Measurements from ENCODE around the gene RGS17.
"Not testable (repeated sequence)": the region's sequence is repeated elsewhere in the genome, so short reads cannot be mapped to it uniquely, and the experiment has no call there.

RGS17 gene

GRCh38 chr6:153123801-153124200 lies 7.3 kb downstream of the RGS17 start:
- DNase-seq = no peak

GRCh38 chr6:153121311-153121710 lies 9.8 kb downstream of the RGS17 start:
- DNase-seq = no peak

- no peak for DNase-seq
These were observed 12.8 kb downstream of the RGS17 start for GRCh38 chr6:153117986-153118879.

DNA sequence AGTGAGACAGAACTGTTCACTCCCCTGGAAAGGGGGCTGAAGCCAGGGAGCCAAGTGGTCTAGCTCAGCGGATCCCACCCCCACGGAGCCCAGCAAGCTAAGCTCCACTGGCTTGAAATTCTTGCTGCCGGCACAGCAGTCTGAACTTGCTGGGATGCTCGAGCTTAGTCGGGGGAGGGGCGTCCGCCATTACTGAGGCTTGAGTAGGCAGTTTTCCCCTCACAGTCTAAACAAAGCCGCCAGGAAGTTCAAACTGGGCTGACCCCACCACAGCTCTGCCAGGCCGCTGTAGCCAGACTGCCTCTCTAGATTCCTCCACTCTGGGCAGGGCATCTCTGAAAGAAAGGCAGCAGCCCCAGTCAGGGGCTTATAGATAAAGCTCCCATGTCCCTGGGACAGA lies 20.0 kb downstream of the RGS17 start:
- not testable (repeated sequence) for DNase-seq

GRCh38 chr6:153110612-153111011 lies 20.5 kb downstream of the RGS17 start:
- not testable (repeated sequence) for DNase-seq

DNA sequence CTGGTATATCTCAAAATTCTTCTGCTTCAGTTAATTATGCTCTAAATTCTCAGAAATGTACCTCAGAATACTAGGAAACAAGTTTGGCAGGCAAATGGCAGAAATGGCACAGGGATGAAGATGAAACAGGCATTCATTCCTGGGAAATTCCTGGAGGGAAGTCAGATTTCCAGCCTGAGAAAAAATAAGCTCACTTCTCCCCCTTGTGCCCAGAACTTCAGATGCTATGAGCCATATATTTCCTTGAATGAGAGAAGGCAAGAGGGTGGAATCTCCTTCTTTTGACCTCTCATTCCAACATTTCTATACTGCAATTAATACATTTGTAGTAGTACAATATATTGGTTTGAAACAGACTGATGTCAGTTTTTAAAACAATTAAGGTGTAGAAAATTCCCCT lies 22.8 kb downstream of the RGS17 start:
- no peak for DNase-seq

GRCh38 chr6:153106021-153106420 lies 25.1 kb downstream of the RGS17 start:
- DNase-seq = no peak

- DNase-seq = no peak
These were observed 26.9 kb downstream of the RGS17 start for GRCh38 chr6:153104220-153104619.

DNA sequence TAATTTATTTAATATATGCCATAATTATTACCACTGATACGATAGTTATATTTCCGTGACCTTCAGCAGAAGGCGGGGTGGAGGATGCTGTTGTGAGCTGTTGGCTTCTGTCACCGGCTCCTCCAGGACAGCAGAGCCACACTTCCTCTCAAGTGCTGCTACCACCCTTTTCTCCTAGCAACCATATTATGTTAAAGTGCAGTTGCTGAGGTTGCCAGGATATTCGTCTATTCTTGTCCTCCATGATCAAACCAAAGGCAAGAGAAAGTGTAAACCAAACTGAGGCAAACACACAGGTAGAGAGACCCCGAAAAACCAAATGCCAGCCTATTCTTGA lies 27.8 kb downstream of the RGS17 start:
- no peak for DNase-seq

DNA sequence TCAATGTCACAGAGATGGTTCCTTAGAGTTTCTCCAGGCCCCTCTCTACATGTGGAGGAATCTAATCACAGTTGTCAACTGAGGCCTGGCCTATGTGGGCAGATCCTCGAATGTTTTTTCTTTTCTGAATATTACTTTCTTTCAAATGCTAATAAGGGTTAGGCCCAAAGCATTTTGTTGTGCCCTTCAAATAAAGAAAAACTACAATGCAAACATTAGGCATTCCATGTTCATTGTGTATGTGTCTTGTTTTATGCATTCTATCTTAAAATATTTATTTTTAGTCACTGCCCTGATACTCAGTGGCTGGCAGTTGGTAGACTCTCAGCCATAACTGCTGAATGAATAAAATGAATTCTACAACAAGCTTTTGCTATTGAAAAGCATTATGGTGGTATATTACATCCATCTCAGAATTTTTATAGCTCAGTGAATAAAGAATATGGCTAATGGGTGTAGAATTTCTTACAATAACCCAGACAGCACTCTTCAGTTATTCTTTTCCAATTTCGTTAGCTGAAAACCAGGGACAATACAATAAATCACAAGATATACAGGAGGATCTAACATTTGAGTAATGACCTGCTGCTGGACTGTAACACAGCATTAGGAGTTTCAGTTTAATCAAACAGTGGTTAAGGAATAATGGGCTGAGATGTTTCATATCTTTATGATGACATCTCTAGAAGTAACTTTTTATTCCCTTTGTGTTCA lies 28.3 kb downstream of the RGS17 start:
- no peak for DNase-seq

DNA sequence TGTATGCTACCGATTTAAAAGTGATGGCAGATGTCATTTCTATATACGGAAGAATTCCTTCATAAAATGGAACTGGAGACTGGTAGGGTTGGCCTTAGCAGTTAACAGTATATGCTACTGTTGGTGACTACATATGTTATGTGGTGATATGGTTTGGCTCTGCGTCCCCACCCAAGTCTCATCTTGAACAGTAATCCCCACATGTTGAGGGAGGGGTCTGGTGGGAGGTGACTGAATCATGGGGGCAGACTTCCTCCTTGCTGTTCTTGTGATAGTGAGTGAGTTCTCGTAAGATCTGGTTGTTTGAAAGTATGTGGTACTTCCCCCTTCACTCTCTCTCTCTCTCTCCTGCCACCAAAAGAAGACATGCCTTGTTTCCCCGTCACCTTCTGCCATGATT lies 29.6 kb downstream of the RGS17 start:
- DNase-seq = no peak

GRCh38 chr6:153099636-153100035 lies 31.4 kb downstream of the RGS17 start:
- DNase-seq = no peak

GRCh38 chr6:153096792-153097191 lies 34.3 kb downstream of the RGS17 start:
- no peak for DNase-seq

DNA sequence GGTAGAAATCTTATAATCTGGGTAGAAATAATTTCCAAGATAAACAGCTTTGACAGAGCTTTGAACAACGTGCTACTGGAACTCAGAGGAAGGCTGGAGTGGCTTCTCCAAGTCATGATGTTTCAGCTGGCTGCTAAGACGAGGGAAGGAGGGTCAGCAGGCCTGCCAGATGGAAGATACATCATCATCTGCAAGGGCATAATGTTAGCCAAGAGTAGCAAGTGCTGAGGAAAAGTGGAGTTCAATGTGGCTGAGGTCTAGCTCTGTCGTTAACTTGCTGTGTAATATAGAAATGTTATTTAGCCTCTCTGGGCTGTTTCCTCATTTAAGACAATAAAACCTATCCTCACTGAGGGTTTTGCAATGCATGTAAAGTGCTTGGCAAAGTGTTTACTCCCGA lies 35.1 kb downstream of the RGS17 start:
- DNase-seq = no peak

- no peak for DNase-seq
These were observed 38.7 kb downstream of the RGS17 start for GRCh38 chr6:153092082-153093013.

- no peak for DNase-seq
These were observed 40.7 kb downstream of the RGS17 start for GRCh38 chr6:153090241-153090930.

- DNase-seq = no peak
These were observed 42.3 kb downstream of the RGS17 start for GRCh38 chr6:153088796-153089195.

- no peak for DNase-seq
These were observed 43.6 kb downstream of the RGS17 start for GRCh38 chr6:153087436-153087835.

DNA sequence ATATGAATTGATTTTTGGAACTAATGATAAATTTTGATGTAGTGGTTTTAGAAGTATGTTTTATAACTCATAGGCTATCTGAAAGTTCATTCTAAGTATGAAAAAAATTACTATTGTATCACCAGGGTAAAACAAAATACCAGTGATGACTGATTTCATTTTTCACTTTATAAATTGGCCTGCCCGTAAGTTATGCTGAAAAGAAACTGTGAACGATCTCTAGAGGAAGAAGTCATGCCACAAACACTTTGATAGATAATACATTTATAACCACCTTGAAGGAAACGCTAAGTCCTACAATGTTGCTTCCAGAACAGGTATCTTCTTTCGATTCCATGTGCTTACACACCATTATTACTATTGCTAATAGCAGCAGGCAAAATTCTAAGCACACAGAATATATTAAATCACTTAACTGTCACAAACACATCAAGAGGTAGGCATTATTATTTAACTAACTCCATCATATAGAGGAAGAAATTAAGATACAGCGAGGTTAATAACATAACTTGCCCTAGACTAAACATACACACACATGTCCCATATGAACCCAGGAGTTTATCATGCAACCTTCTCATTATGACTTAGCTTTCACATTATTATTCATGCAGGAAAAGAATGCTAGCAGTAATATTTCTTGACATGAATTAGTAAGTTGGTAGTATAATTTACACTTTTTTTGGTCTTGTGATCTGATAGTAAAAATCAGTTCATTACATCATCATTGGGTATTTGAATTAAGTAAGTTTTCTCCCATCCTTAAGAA lies 44.7 kb downstream of the RGS17 start:
- no peak for DNase-seq

DNA sequence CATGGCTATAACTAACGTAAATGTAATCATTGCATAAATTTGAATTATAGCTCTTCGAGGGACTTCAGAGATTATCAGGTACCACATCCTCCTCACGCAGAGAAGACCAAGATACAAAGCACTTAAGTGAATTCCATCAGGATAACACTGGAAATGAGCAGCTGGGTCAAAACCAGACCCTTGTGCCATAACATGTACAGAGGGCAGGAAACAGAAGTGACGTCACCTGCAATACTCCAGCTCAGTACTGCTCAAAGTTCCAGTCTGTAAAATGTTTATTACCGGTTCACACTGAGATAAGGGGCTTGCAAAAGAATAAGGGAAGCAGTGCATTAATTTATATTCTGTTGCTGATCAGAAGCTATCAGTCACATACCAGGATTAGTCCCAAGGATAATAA lies 45.8 kb downstream of the RGS17 start:
- no peak for DNase-seq

GRCh38 chr6:153084393-153084792 lies 46.7 kb downstream of the RGS17 start:
- no peak for DNase-seq

GRCh38 chr6:153083869-153084268 lies 47.2 kb downstream of the RGS17 start:
- no peak for DNase-seq

Data from activated CD4-positive, CD25-positive, alpha-beta regulatory T cell (primary cell).